ENCODE data around the gene CFAP57.

- TF ChIP-seq POLR2A (IDR thresholded peaks at IDR 0.05; ENCODE audit: low read length) (no peak), GATA1 (IDR thresholded peaks at IDR 0.05; ENCODE audit: low read depth, low read length) (no peak)
Observed at GRCh38 chr1:43294761-43295160, 122.6 kb downstream of the CFAP57 start.
